Measurements from ENCODE around the gene NMRK1.

Gene NMRK1

DNA sequence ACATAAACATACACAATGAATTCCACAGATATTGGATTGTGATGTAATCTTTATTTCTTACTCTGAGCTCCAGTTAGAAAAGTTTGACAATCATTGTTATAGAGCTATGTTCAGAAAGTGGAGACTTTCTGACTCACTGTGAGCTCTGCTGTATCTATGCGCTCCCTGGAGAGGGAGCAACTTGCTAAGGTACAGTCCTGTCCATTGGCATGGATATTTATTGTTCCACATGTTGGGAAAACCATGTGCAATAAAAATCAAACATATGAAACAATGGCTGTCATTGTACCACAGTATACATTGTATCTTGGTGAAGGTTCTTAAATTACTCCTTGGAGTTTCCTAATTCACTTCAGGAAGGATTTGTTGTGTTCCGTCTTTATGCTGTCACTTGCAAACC lies 26.8 kb downstream of the NMRK1 start:
- H3K4me1 Mint-ChIP-seq = no peaks in the 10 kb centered on the region

DNA sequence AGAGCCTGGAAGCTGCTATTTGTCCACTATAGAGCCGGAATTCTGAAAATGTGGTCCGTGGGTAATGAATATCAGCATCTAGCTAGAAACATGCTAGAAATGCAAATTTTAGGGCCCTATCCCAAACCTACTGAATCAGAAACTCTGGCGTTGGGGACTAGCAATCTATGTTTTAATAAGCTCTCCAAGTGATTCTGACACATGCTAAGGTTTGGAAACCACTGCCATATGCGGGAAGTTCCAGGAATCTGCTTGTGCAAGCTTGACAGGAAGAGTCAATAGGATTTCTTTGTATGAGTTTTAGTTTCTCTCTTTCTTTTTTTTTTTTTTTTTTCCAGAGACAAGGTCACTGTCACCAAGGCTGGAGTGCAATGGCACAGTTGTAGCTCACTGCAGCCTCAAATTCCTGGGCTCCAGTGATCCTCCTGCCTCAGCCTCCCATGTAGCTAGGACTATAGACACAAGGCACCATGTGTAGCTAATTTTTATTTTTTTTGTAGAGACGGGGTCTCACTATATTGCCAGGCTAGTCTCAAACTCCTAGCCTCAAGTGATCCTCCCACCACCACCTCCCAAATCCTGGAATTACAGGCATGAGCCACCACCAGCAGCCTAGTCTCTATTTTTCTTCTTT lies 33.5 kb downstream of the NMRK1 start:
- no peak for DNase-seq
- no peak for ATAC-seq (replicated peaks)
- peaks cover 0 to 3% of the 10 kb centered on the region in 2 donors for H3K9me3 Mint-ChIP-seq

More for the DNA sequence above, 26.8 kb downstream of the NMRK1 start:
- no peaks in the 10 kb centered on the region for H3K9me3 Mint-ChIP-seq
- H3K27me3 Mint-ChIP-seq = no peaks in the 10 kb centered on the region
- no peaks in the 10 kb centered on the region for H3K36me3 Mint-ChIP-seq
- ATAC-seq (replicated peaks) (no peak), DNase-seq (no peak)
- no peak overlapping the region for H3K27ac Mint-ChIP-seq
- no peak overlapping the region for H3K4me3 Mint-ChIP-seq

DNA sequence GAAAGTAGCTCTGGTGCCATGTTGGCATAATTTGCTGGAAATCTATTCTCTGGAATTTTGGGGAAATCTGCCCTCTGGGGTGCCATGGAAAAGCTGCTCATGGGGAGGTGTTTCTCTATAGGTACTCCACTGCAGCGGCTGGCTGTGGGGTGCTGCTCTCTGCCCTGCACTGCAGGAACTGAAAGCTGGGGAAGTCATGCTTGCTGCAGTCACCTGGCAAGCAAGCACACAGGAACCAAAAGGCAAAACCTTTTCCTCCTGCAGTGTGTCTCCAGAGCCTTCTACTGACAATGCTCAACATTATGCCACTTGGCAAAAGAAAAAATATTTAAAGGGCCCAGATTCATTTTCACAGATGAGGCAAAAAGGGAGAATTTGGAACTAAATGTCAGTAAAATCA lies 34.1 kb downstream of the NMRK1 start:
- Mint-ChIP-seq H3K27me3 (no peaks in the 10 kb centered on the region), H3K27ac (peak overlapping the region; percentile 20), H3K4me1 (peaks cover 5 to 14% of the 10 kb centered on the region in 2 donors), H3K4me3 (no peak overlapping the region), H3K36me3 (no peaks in the 10 kb centered on the region), H3K9me3 (peaks cover 0 to 3% of the 10 kb centered on the region in 2 donors)
- ATAC-seq (replicated peaks) (peak; percentile 64 to 99), DNase-seq (no peak)

More for the DNA sequence above, 33.5 kb downstream of the NMRK1 start:
- Mint-ChIP-seq H3K27ac (no peak overlapping the region), H3K4me3 (no peak overlapping the region), H3K4me1 (peaks cover 5 to 14% of the 10 kb centered on the region in 2 donors), H3K36me3 (no peaks in the 10 kb centered on the region), H3K27me3 (no peaks in the 10 kb centered on the region)

DNA sequence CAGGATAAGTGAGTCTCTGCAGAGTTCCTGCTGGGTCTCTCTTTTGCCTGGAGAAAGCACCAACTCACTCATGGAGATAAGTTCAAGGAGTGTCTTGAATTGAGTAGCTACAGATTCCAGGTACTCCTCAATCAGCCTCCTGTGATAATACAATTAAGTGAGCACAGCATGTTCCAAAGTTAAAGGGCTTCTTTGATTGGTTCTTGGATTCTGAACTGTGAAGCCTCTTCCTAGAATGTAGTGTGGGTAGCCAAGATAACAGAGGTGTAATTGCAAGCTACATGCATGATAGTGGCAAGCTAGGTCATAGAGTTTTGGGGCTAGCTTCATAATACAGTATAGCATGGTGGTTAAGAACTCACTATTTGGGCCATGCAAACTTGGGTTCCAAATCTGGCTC lies 36.7 kb downstream of the NMRK1 start:
- no peak for DNase-seq
- Mint-ChIP-seq H3K9me3 (peaks cover 0 to 3% of the 10 kb centered on the region in 2 donors), H3K4me1 (peaks cover 5 to 14% of the 10 kb centered on the region in 2 donors), H3K4me3 (no peak overlapping the region), H3K27me3 (no peaks in the 10 kb centered on the region), H3K27ac (no peak overlapping the region), H3K36me3 (no peaks in the 10 kb centered on the region)
- no peak for ATAC-seq (replicated peaks)

DNA sequence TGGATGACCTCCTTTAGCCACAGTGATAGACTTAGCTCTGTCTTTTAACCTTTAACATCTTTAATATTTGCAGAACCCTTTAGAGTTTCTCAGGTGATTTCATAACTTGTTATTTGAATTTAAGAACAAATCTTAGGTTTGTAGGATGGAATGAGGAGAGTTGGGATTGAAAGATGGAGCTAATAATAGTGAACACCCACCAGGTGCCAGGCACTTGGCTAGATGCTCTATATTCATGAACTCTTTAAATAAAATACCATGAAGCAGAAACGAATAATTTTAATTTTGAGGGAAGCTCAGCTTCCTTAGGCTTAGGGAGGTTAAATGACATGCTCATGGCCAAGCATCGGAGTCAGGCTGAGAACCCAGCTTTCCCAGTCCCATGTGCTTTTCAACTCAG lies 40.4 kb downstream of the NMRK1 start:
- Mint-ChIP-seq H3K27me3 (peaks cover 13 to 14% of the 10 kb centered on the region in 2 donors), H3K36me3 (no peaks in the 10 kb centered on the region), H3K4me1 (no peaks in the 10 kb centered on the region), H3K4me3 (no peak overlapping the region), H3K9me3 (no peaks in the 10 kb centered on the region), H3K27ac (no peak overlapping the region)
- DNase-seq (no peak), ATAC-seq (replicated peaks) (no peak)

DNA sequence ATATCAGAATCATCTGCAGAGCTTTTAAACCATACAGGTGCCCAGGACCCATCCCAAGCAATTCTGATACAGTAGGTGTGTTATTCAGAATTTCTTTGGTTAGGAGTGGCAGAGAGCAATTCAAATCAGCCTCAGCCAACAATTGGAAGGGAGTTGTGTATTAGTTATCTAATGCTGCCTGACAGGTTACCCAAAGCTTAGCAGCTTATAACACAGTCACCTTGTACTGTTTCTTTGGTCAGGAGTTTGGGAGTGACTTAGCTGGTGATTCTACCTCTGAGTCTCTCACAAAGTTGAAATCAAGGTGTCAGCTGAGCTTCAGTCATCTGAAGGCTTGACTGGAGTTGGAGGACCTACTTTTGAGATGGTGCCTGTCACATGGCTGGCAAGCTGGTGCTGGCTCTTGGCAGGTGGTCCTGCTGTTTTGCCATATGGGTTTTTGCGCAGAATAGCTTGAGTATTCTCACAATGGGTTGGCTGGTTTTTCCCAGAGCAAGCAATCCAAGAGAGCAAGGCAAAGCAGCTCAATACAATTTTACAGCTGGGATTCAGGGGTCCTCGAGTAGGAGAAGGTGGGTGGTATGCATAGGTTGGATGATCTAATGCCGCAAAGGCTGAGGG lies 41.1 kb downstream of the NMRK1 start:
- Mint-ChIP-seq H3K27ac (no peak overlapping the region), H3K36me3 (no peaks in the 10 kb centered on the region), H3K4me1 (no peaks in the 10 kb centered on the region), H3K4me3 (no peak overlapping the region), H3K9me3 (no peaks in the 10 kb centered on the region), H3K27me3 (peaks cover 13 to 14% of the 10 kb centered on the region in 2 donors)
- no peak for ATAC-seq (replicated peaks)
- no peak for DNase-seq

DNA sequence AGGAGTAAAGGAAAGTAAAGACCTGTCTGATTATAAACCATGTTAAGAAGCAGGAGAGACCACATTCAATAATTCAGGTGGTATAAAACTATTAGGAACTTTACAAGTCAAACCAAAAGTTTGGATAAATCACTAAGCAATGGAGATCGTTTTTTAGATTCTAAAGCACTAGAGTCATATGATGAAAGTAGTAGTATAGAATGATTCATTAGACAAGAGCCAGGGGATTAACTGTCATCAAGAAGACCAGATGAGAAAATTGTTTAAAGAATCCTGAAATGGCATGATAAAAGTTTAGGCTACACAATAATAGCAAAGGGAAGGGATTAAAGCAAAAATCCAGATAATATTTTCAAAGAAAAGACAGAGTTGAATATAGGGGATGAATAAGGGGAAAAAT lies 46.9 kb downstream of the NMRK1 start:
- DNase-seq (no peak), ATAC-seq (replicated peaks) (no peak)
- peaks cover 18 to 22% of the 10 kb centered on the region in 2 donors for H3K27me3 Mint-ChIP-seq
- no peaks in the 10 kb centered on the region for H3K36me3 Mint-ChIP-seq
- H3K9me3 Mint-ChIP-seq = no peaks in the 10 kb centered on the region
- peaks cover 4 to 10% of the 10 kb centered on the region in 2 donors for H3K4me1 Mint-ChIP-seq
- no peak overlapping the region for H3K4me3 Mint-ChIP-seq
- H3K27ac Mint-ChIP-seq = no peak overlapping the region

DNA sequence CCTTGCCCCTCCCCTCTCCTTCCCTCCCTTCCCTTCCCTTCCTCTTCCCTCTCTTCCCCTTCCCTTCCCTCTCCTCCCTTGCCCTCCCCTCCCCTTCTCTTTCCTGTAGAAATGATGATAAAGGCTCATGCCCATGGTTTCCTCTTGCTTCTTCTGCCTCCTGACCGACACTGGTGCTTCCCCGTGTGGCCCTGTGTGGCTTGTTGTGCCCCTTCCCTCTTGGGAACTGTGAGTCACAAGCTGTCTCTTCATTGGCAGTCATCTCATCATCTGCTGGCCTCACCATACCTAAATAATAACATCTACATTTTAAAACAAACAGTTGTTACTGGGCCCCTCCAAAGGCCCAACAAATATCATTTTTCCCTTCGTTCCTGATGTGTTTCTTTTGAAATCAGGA lies 48.2 kb downstream of the NMRK1 start:
- H3K27me3 Mint-ChIP-seq = peaks cover 10 to 12% of the 10 kb centered on the region in 2 donors
- no peaks in the 10 kb centered on the region for H3K9me3 Mint-ChIP-seq
- DNase-seq (peak; percentile 4), ATAC-seq (replicated peaks) (peak; percentile 72 to 94)
- peak overlapping the region; percentile 6 for H3K27ac Mint-ChIP-seq
- H3K36me3 Mint-ChIP-seq = no peaks in the 10 kb centered on the region
- H3K4me1 Mint-ChIP-seq = peaks cover 4 to 10% of the 10 kb centered on the region in 2 donors
- H3K4me3 Mint-ChIP-seq = no peak overlapping the region

DNA sequence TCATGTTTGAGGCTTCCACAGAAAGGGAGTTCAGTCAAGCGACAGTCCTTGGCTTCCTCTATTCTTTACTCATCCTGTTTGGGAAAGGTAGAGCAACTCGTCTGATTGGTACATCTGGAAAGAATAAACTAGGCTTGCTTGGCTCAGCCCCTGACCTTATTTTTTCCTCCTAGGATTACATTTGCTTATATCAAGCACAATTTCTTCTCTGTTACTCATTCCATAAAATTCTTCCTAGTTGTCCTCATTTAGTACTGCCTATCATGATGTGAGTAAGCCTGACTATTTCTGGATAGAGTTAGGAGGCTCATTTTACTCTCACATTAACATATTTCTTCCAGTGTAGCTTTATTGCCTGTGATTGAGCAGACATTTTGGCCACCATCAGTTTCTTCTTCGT lies 48.9 kb downstream of the NMRK1 start:
- no peak for ATAC-seq (replicated peaks)
- no peaks in the 10 kb centered on the region for H3K36me3 Mint-ChIP-seq
- H3K27me3 Mint-ChIP-seq = peaks cover 8 to 10% of the 10 kb centered on the region in 2 donors
- H3K9me3 Mint-ChIP-seq = no peaks in the 10 kb centered on the region
- peaks cover 4 to 10% of the 10 kb centered on the region in 2 donors for H3K4me1 Mint-ChIP-seq
- DNase-seq = no peak
- no peak overlapping the region for H3K4me3 Mint-ChIP-seq
- no peak overlapping the region for H3K27ac Mint-ChIP-seq

DNA sequence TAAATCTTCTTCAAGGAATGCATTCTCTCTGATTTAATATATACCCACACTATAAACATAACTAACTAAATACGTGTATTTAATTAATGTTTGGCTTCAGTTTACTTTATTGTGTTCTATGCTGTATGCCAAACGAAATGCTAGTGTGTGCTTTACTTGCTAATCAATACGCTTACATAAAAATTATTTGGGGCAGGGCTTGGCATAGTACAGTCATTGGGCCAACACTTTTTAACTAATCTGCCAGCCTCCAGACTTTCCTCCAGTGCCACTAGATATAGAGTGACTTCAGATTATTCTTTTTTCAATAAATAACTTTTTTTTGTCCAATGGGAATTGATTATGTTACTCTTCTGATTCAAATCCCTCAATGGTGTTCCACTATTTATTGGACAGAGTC lies 51.2 kb downstream of the NMRK1 start:
- peaks cover 4 to 10% of the 10 kb centered on the region in 2 donors for H3K4me1 Mint-ChIP-seq
- H3K9me3 Mint-ChIP-seq = no peaks in the 10 kb centered on the region
- H3K27ac Mint-ChIP-seq = no peak overlapping the region
- peaks cover 6 to 8% of the 10 kb centered on the region in 2 donors for H3K27me3 Mint-ChIP-seq
- H3K4me3 Mint-ChIP-seq = no peak overlapping the region
- no peak for DNase-seq
- no peaks in the 10 kb centered on the region for H3K36me3 Mint-ChIP-seq
- ATAC-seq (replicated peaks) = no peak

DNA sequence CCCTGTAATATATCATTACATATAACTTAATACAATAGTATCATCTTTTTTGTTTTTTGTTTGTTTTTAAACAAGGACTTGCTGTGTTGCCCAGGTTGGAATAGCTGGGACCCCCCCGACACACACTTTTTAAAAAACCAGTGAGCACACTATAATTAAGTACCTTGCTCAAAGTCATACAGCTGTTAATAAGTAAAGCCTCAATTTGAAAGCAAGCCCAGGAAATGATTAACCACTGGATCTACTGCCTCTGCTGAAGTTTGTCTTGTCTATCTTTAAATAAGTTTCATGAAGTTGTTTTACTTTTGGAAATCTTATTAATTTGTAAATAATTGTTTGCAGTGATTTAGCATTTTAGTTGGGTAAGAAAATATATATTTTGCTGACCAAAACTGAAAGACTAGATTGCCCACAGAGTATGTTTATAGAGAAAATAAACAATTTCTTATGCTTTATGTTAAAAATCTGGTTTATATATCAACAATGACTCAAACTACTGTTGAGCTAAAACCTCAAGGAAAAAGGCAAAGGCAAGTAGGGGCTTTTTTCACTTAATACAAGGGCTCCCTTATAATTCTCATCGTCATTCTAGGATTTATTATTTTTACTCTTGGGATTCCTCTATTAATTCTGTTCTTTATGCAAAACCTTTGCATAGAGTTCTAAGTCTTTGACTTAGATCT lies 54.0 kb downstream of the NMRK1 start:
- no peak overlapping the region for H3K4me3 Mint-ChIP-seq
- no peaks in the 10 kb centered on the region for H3K36me3 Mint-ChIP-seq
- peaks cover 0 to 2% of the 10 kb centered on the region in 2 donors for H3K4me1 Mint-ChIP-seq
- no peak overlapping the region for H3K27ac Mint-ChIP-seq
- no peaks in the 10 kb centered on the region for H3K9me3 Mint-ChIP-seq
- H3K27me3 Mint-ChIP-seq = peaks cover 3 to 6% of the 10 kb centered on the region in 2 donors
- no peak for DNase-seq
- ATAC-seq (replicated peaks) = no peak

DNA sequence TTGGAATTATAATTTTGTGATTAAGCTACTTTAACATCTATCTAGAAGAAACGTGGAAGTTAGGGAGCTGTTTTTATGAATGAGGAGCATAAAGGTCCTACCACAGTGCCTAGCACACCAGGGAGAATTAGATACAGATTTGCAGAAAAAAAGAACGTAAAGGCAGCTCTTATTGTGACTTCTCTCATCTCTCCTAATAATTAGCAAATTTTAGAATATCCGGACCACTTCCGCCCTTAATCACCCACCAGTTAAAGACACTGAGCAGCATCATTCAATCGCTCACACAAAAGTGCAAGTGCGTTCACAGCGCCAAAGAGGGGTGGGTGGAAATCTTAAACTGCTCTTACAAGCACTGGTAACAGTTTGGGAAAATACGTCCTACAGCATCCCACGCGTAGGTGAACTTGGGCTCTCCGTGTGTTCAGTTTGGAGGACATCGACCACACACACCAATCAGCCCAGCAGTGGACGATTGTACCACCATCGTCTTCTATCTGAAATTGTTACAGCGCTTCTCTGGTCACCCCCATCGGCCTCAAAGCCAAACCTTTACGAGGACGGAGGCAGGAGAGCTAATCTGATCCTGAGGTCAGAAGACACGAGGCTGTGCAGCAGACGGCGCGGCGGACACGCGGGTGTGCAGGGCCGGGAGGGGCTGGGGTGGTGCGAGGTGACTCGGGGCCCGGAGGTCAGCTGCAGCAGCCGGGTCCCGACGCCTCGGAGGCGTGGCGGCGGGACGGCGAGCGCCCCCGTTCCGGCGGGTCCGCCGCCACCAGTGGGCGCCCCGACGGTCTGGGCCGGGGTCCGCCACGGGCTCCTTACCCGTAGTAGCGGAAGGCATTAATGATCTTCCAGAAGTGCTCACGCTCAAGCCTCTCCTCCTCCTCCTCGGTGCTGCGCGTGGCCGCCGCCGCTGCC lies 60.5 kb downstream of the NMRK1 start:
- Mint-ChIP-seq H3K4me1 (peaks cover 18 to 30% of the 10 kb centered on the region in 2 donors), H3K27me3 (no peaks in the 10 kb centered on the region), H3K9me3 (no peaks in the 10 kb centered on the region), H3K27ac (peak overlapping the region; percentile 97), H3K4me3 (peak overlapping the region; percentile 91 to 94), H3K36me3 (peaks cover 0 to 11% of the 10 kb centered on the region in 2 donors)
- peak; percentile 53 for DNase-seq
- peak; percentile 58 to 59 for ATAC-seq (replicated peaks)

DNA sequence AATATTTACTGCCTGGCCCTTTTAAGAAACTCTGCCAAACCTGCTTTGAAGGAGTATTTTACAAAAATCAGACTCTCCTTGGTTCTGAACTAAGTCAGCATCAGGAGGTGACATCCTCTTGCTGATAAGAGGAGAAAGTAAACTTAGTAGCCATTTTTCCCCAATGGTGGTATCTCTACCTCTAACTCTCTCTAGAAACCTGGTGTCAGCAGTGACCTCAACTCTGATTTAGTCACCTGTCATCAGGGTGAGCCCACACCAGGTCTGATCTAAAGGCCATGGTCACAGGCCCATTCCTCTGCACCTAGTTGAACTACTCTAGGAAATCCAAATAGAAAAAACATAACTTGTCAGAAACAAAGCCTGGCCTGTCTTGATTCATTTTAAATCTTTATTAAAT lies 64.1 kb downstream of the NMRK1 start:
- H3K27ac Mint-ChIP-seq = no peak overlapping the region
- no peak for ATAC-seq (replicated peaks)
- H3K4me1 Mint-ChIP-seq = peaks cover 24 to 36% of the 10 kb centered on the region in 2 donors
- H3K36me3 Mint-ChIP-seq = peaks cover 4 to 23% of the 10 kb centered on the region in 2 donors
- no peaks in the 10 kb centered on the region for H3K27me3 Mint-ChIP-seq
- H3K4me3 Mint-ChIP-seq = no peak overlapping the region
- DNase-seq = no peak
- peaks cover 0 to 2% of the 10 kb centered on the region in 2 donors for H3K9me3 Mint-ChIP-seq

DNA sequence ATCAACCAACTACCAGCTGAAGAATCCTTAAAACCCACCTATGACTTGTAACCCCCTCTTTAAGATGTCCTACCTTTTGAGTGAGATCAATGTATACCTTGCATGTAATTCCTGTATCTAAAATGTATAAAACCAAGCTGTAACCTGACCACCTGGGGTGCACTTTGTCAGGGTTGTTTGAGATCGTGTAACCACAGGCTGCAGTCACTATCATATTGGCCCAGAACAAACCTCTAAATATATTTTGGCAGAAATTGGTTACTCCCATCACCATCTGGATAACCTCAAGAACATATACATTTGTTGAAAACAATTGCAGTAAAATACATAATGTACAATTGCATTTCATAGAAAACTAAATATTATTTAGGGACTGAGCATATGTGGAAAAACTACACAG lies 68.3 kb downstream of the NMRK1 start:
- DNase-seq (no peak), ATAC-seq (replicated peaks) (no peak)
- no peaks in the 10 kb centered on the region for H3K27me3 Mint-ChIP-seq
- H3K9me3 Mint-ChIP-seq = peaks cover 0 to 2% of the 10 kb centered on the region in 2 donors
- peaks cover 4 to 18% of the 10 kb centered on the region in 2 donors for H3K36me3 Mint-ChIP-seq
- H3K4me1 Mint-ChIP-seq = peaks cover 10 to 12% of the 10 kb centered on the region in 2 donors
- no peak overlapping the region for H3K4me3 Mint-ChIP-seq
- no peak overlapping the region for H3K27ac Mint-ChIP-seq
